CD14-positive monocyte (primary cell): ENCODE data around the gene AP2A1. TPM values are rescaled to one million over a fixed set of nuclear protein-coding genes. Genes with fewer than 3 reads are reported as not detected.

ENCODE experiments used
- DNase-seq, 3 donors: peaks; one replicate each; pipeline ENCODE4 v3.0.0-alpha.2; 2011 to 2022
- H2AFZ ChIP-seq: 2 replicates; pipeline ENCODE4 v1.6.0; 2012; ENCODE audit warnings: mild to moderate bottlenecking, low read depth, low read length, inconsistent platforms; ENCODE audit not compliant: insufficient read depth, poor library complexity, severe bottlenecking
- H3K27ac ChIP-seq, 2 donors: 1 replicate in 1 of 2; 2 replicates in 1 of 2; pipeline ENCODE4 v1.5.1; 2012 to 2013; ENCODE audit warnings: low read length in 2 of 2, control low read depth in 1 of 2, inconsistent platforms in 1 of 2, low read depth in 1 of 2, mild to moderate bottlenecking in 1 of 2
- H3K27me3 ChIP-seq, 2 donors: one replicate each; pipeline versions ENCODE4 v1.6.0 to v1.6.1; 2011 to 2013; ENCODE audit warnings: low read length in 2 of 2; ENCODE audit not compliant: control insufficient read depth in 2 of 2, insufficient read depth in 2 of 2
- H3K36me3 ChIP-seq, 2 donors: replicated peaks in 1 of 2; 1 replicate in 1 of 2; 2 replicates in 1 of 2; pipeline versions ENCODE4 v1.5.1 to v1.6.1; 2012 to 2013; ENCODE audit warnings: low read length in 2 of 2, control low read depth in 1 of 2, inconsistent platforms in 1 of 2, mild to moderate bottlenecking in 1 of 2; ENCODE audit not compliant: insufficient read depth in 2 of 2, control insufficient read depth in 1 of 2
- H3K4me1 ChIP-seq, 2 donors: 1 replicate in 1 of 2; 2 replicates in 1 of 2; pipeline versions ENCODE4 v1.5.1 to v1.6.1; 2012 to 2013; ENCODE audit warnings: low read length in 2 of 2, control low read depth in 1 of 2, inconsistent platforms in 1 of 2, mild to moderate bottlenecking in 1 of 2, moderate library complexity in 1 of 2; ENCODE audit not compliant: insufficient read depth in 2 of 2, control insufficient read depth in 1 of 2
- H3K4me2 ChIP-seq: replicated peaks from 2 replicates; pipeline ENCODE3; 2012; ENCODE audit warnings: low read length, moderate library complexity, mild to moderate bottlenecking; ENCODE audit not compliant: poor library complexity, severe bottlenecking; ENCODE audit errors: extremely low read depth
- H3K4me3 ChIP-seq, 3 experiments: fragments of 200-600 bp in 1 of 3; sonication (generic) in 1 of 3; replicated peaks in 1 of 3; 1 replicate in 2 of 3; 2 replicates in 1 of 3; pipeline ENCODE4 v1.5.1; 2011 to 2013; ENCODE audit warnings: low read length in 3 of 3, mild to moderate bottlenecking in 3 of 3, control low read depth in 2 of 3, low read depth in 2 of 3, inconsistent platforms in 1 of 3, moderate library complexity in 1 of 3
- H3K79me2 ChIP-seq: 2 replicates; pipeline ENCODE4 v1.6.0; 2012; ENCODE audit warnings: mild to moderate bottlenecking, control low read depth, inconsistent platforms, low read length, moderate library complexity; ENCODE audit not compliant: insufficient read depth
- H3K9ac ChIP-seq: 2 replicates; pipeline ENCODE4 v1.6.0; 2017; ENCODE audit warnings: low read length, mild to moderate bottlenecking; ENCODE audit not compliant: insufficient read depth, poor library complexity, severe bottlenecking
- H3K9me3 ChIP-seq, 2 donors: replicated peaks in 1 of 2; 1 replicate in 1 of 2; 2 replicates in 1 of 2; pipeline versions ENCODE4 v1.5.1 to v1.6.1; 2012 to 2013; ENCODE audit warnings: low read length in 2 of 2, control low read depth in 1 of 2; ENCODE audit not compliant: control insufficient read depth in 1 of 2, insufficient read depth in 1 of 2
- H4K20me1 ChIP-seq: 2 replicates; pipeline ENCODE4 v1.6.0; 2012; ENCODE audit warnings: mild to moderate bottlenecking, low read length, control low read depth, moderate library complexity; ENCODE audit not compliant: insufficient read depth
- H3K27ac Mint-ChIP-seq, 7 donors: one replicate each; pipeline ENCODE4 v1.8.0; 2020; ENCODE audit warnings: mild to moderate bottlenecking in 7 of 7, mixed read lengths in 7 of 7, moderate library complexity in 6 of 7, inconsistent platforms in 2 of 7
- H3K27me3 Mint-ChIP-seq, 3 donors: one replicate each; pipeline ENCODE4 v1.8.0; 2021 to 2022; ENCODE audit warnings: low read depth in 3 of 3, mild to moderate bottlenecking in 3 of 3, mixed read lengths in 3 of 3, moderate library complexity in 3 of 3, inconsistent platforms in 1 of 3
- H3K36me3 Mint-ChIP-seq, 2 donors: one replicate each; pipeline ENCODE4 v1.8.0; 2020; ENCODE audit warnings: mixed read lengths in 2 of 2, inconsistent platforms in 1 of 2, mild to moderate bottlenecking in 1 of 2
- H3K4me1 Mint-ChIP-seq: one replicate; pipeline ENCODE4 v1.8.0; 2020; ENCODE audit warnings: mild to moderate bottlenecking, mixed read lengths
- H3K4me3 Mint-ChIP-seq, 2 donors: one replicate each; pipeline ENCODE4 v1.8.0; 2020; ENCODE audit warnings: mild to moderate bottlenecking in 2 of 2, mixed read lengths in 2 of 2, moderate library complexity in 1 of 2
- H3K9me3 Mint-ChIP-seq, 7 donors: one replicate each; pipeline ENCODE4 v1.8.0; 2020 to 2022; ENCODE audit warnings: mixed read lengths in 7 of 7, mild to moderate bottlenecking in 6 of 7, moderate library complexity in 6 of 7, inconsistent platforms in 2 of 7
- CTCF ChIP-seq: fragments of 200-600 bp; IDR thresholded peaks from one replicate; pipeline ENCODE4 v1.8.0; 2022; ENCODE audit warnings: antibody characterized with exemption, mild to moderate bottlenecking
- WGBS: methylation state at CpG from one replicate; pipeline ENCODE4 v1.1.5; 2013; ENCODE audit warnings: missing lambda C conversion rate; ENCODE audit not compliant: insufficient coverage; 5-methylcytosine and 5-hydroxymethylcytosine counted together
- intact Hi-C, 2 donors: fragments of 100-400 bp; cut with micrococcal nuclease; formaldehyde crosslinking; loops; one replicate each; pipeline versions ENCODE4 v1.15.0 to v1.15.1; 2023
- polyA plus RNA-seq, 3 donors: library from polyadenylated mRNA; depleted of rRNA in 1 of 3; unstranded in 2 of 3; stranded (reverse) in 1 of 3; fragments of 300-500 nt in 2 of 3; fragments of >200 nt in 1 of 3; fragmentation: Illumina TruSeq in 2 of 3; gene quantifications; 1 replicate in 2 of 3; 2 replicates in 1 of 3; pipeline ENCODE4 v1.2.3, GENCODE V29; 2012 to 2021

The AP2A1 gene
- polyA plus RNA-seq, 3 donors: 12.1 to 117 (median 15.1) TPM

DNA sequence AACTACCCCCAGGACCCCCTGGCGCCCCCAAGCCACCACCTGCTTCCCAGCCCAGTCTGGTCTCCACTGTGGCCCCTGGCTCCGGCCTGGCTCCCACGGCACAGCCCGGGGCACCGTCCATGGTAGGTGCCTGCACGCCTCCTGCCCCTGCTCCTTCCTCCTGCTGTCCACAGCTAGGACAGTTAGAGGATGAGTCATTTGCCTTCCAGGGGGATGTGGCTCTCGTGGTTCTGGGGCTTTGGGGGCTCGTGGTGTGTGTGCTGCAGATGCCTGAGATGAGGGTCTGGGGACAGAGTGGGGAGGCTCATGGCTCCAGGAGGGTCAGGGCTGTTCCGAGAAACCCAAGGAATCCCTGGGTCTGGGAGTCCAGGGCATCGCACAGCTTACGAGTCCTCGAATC lies 64.0 kb downstream of the AP2A1 start:
- TF ChIP-seq CTCF: no peak
- Mint-ChIP-seq H3K9me3 (no peaks in the 10 kb centered on the region), H3K4me3 (no peak overlapping the region), H3K27ac (peak overlapping the region in 1 of 7 donors; percentile 41), H3K4me1 (peaks cover 24% of the 10 kb centered on the region), H3K36me3 (peaks cover 71 to 96% of the 10 kb centered on the region in 2 donors), H3K27me3 (no peaks in the 10 kb centered on the region)
- Histone ChIP-seq H3K79me2 (peaks cover 13% of the 10 kb centered on the region), H3K9ac (no peak overlapping the region), H3K4me3 (no peak overlapping the region), H2AFZ (no peak overlapping the region), H3K9me3 (no peaks in the 10 kb centered on the region), H3K36me3 (peaks cover 76 to 99% of the 10 kb centered on the region in 2 donors), H3K27ac (no peak overlapping the region), H3K27me3 (no peaks in the 10 kb centered on the region), H3K4me1 (peaks cover 22 to 25% of the 10 kb centered on the region in 2 donors), H3K4me2 (no peak overlapping the region), H4K20me1 (peaks cover 69% of the 10 kb centered on the region)
- no peak for DNase-seq
- WGBS: 38% methylated on average over 3 of the region's 12 CpGs
- intact Hi-C loops: no loop called here

DNA sequence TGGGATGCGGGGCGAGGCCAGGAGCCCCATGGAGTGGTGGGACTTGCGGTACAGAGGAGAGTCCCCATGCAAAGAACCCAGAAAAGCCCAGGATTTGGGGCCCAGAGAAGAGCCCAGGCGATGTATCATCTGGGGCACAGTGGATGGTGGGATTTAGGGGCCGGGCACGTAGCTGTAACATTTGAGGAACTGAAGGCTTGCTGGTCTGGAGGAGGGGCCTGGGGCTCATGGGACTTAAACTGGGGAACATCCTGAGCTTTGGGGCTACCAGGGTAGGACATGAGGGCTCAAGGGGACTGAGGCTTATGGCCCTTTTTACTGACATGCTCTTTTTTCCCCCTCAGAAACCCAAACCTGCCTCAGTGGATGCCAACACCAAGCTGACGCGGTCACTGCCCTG lies 64.8 kb downstream of the AP2A1 start:
- Histone ChIP-seq H3K4me3 (no peak overlapping the region), H3K9ac (peak overlapping the region; percentile 39), H3K27me3 (no peaks in the 10 kb centered on the region), H3K79me2 (peaks cover 5% of the 10 kb centered on the region), H3K9me3 (no peaks in the 10 kb centered on the region), H3K36me3 (peaks cover 84 to 100% of the 10 kb centered on the region in 2 donors), H4K20me1 (peaks cover 60% of the 10 kb centered on the region), H3K4me2 (no peak overlapping the region), H3K4me1 (peaks cover 22 to 25% of the 10 kb centered on the region in 2 donors), H3K27ac (no peak overlapping the region), H2AFZ (no peak overlapping the region)
- TF ChIP-seq CTCF: no peak
- 68% methylated on average over 5 of the region's 8 CpGs for WGBS
- Mint-ChIP-seq H3K9me3 (no peaks in the 10 kb centered on the region), H3K36me3 (peaks cover 73 to 97% of the 10 kb centered on the region in 2 donors), H3K4me1 (peaks cover 24% of the 10 kb centered on the region), H3K4me3 (no peak overlapping the region), H3K27ac (peak overlapping the region in 2 of 7 donors; percentile 17 to 50), H3K27me3 (no peaks in the 10 kb centered on the region)
- intact Hi-C loops: no loop called here
- no peak for DNase-seq
